GM19452 (cell line): ENCODE data around the gene KCNMA1.

Experiments
- ATAC-seq: cut with Tn5 transposase; IDR thresholded peaks from one replicate; pipeline ENCODE4 v1.9.1; 2021; ENCODE audit not compliant: unreplicated experiment

KCNMA1 gene

DNA sequence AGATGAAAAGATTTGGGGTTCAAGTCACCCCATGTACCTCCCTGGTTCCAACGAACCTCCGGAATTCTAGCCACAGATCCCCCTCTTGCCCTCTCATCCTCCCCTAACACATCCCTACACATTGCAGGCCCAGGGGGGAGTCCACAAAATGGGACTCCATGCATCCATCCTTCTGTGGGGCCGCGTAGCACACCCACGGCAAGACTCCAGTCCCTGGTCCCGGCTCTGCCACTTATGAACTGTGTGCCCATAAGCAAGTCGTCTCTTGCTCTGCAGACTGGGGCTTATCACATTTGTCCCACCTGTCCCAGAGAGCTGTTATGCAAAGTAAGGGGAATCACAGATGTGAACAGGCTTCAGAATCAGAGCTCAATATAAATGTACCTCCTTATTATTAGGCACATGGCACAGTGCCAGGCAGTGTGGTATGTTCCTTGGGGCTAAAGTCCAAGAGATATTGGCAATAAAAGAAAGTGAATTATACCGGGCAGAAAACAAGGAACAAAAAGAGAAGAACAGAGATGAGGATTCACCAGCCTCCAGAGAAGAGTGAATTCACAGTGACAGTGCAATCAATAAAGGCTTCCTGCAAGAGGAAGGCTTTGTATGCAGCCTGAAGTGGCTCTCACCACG is 73.9 kb downstream of the KCNMA1 start:
- ATAC-seq = no peak

DNA sequence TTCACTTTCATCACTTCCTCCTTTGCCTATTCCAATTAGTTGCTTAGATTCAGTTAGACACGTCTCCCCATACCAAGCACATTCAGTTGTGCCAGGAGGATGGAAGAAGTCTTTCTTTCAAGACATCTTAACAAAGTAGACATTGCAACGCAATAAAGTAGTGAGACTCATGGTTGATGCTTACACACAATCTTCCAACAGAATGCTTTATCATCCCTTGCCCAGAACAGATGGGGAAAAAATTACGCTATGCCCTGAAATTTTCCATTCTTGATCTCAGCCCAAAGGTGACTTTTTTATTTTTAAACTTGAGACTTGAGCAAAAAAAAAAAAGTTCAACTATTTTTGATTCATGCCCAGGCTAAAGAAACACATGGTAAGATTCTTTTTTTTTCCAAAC is 74.9 kb downstream of the KCNMA1 start:
- ATAC-seq = no peak

DNA sequence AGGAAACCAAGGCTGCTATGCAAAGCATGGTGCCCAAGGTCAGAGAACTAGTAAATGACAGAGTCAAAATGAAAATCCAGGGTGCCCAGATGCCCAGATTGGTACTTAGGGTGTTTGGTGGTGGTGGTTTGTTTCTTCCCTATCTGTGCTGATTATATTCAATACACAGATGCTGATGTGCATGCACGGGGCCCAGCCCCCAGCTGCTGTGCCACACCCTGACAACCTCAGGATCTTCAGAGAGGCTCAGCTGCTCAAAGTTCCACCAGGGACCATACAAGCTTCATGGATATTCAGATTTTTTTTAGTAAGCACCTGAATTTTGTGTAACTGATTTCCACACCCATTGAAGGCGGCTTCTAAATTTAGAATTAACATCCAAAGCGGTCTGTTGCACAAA is 75.6 kb downstream of the KCNMA1 start:
- ATAC-seq = no peak

DNA sequence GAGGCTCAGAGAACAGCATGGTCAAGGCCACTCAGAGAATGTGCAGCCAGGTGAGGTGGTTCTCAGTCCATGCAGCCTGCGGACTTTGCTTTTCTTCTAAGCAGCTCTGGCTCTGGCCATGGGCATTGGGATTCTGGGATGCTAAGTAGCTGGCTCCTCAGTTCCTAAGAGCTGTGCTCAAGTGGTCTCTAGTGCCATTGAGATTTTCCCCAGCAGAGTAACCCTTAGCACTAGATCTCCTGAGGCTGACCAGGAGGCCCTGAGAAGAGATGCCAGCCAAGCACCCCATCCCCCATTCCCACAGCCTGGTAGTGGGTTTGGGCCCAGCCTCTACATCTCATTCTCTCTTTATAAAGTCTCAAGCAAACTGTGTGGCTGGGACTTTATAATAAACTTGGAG is 77.1 kb downstream of the KCNMA1 start:
- no peak for ATAC-seq

DNA sequence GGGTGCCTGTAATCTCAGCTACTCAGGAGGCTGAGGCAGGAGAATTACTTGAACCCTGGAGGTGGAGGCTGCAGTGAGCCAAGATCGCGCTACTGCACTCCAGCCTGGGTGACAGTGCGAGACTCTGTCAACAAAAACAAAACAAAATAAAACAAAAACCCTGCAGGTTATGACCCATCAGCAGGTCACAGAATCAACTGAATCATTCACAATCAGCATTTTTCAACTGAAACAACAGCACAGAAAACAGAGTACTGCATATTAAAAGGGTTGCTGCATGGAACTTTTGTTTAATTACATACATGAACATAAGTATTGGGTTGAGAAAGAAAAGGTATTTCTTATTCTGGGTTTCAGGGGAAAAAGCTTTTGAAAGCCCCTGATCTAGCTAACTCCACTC is 77.6 kb downstream of the KCNMA1 start:
- no peak for ATAC-seq

DNA sequence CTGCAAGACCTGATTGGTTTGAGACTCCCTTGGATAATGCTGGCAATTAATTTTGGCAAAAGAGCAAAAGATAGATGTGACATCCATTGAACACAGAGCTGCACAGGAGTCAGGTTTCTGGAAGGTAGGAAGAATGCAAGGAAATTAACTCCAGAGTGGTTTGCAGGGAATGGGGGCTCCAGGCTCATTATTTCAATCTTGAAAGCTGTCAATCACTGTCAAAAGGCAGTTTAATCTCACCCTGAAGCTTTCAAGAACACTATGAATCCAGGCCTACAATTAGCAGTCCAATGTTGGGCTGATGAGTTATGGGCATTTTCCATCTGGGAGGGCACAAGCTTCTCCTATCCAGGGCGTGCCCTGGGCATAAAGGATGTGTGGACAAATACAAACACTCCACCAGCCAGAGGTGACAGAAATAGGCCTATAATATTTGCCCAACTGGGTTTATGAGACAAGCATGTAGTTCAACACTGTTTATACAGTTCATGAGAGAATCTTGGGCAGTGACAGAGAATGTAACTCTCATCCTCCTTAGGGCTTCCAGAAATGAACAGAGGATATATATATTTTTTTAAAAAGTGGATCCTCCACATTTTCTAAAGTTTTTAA is 80.5 kb downstream of the KCNMA1 start:
- no peak for ATAC-seq

DNA sequence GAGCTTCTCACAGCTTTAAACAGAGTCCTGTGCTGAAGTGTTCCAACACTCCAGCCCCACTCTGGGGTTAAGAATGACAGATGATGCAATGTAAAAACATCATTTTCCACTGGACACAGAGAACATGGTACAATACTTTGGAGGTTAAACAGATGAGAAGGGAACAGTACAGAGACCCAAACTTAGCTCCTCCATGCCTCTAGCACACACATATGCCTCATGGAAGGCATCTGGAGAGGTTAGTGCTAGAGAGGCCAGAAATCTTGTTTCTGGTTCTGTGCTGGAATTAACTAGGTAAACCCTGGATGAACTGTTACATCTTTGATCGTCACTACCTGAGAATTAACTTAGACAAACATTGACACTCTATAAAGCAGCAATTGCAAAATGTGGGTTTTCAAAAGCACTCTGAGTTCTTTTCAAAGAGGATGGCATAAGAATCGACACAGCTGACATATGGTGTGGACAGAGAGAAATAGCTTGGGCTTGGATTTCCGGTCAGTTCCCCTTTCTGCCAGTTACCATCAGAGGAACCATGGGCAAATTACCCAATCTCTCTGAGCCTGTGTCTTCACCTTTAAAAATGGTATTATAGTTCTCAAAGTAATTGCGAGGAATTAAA is 81.9 kb downstream of the KCNMA1 start:
- no peak for ATAC-seq

DNA sequence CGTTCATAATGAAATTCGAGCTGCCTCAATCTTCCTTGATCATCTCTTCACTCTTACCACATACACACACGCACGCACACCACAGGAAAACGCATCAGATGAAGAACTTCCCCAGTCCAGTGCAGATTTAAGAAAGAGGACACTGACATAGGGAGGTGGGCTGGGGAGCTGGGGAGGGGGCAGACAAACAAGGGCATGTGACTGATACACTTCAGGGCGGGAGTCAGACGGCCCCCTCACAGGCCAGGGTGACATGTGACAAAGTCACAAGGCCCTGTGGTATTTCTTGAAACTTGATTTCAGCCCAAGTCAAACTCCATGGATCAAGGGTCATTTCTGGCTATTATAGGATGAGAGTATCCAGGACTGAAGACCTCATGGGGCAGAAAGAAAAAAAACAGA is 82.6 kb downstream of the KCNMA1 start:
- ATAC-seq = no peak

DNA sequence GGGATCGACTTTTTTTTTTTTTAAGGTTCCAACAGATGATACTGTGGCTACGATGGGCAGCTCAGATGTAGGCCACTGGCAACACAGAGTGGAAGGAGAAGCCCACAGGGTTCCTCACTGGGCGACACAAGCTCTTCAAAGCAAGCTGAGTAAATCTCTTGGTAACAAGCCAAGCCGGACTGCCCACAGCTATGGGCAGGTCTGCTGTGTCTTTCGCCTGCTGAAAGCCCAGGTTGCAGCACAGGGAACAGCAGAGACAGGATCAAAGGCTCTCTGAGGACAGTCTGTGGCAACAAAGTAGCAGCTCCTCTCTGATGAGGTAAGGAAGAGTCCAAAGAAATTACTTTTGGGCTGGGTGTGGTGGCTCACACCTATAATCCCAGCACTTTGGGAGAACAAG is 83.6 kb downstream of the KCNMA1 start:
- ATAC-seq = no peak

DNA sequence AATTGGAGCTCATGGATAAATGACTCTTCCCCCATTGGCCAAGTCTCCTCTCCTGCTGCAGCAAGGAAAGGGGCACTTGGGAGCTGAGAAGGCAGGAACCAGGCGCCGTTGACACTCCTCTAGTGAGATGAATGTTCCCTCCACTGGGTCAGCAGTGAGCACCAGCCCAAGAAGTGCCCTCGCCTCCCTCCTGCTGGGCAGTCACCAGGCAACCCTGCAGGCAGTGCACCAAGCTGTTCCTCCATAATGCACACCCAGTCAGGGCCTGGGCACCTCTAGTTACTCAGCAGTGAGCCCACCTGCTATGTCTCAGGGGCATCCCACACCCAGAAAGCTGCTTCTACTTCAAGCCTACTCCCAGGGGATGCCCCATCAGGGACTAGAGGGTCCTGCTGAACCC is 84.3 kb downstream of the KCNMA1 start:
- ATAC-seq = no peak

DNA sequence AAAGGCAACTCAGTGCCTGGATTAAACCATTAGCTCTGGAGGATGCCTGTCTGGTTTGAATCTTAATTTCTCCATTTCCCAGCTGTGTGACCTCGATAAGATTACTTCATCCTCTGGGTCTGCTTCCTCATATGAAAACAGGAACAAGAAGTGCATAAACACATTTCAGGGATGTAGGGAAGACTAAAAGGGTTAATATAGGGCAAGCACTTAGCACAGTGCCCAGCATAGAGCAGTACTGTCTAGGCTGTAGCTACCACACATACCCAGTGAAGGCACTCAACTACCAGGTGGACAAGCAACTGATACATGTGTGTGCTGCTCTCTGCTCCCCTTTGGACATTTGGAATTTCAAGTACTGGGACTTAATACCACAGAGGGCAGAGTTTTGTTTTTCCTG is 85.4 kb downstream of the KCNMA1 start:
- no peak for ATAC-seq

DNA sequence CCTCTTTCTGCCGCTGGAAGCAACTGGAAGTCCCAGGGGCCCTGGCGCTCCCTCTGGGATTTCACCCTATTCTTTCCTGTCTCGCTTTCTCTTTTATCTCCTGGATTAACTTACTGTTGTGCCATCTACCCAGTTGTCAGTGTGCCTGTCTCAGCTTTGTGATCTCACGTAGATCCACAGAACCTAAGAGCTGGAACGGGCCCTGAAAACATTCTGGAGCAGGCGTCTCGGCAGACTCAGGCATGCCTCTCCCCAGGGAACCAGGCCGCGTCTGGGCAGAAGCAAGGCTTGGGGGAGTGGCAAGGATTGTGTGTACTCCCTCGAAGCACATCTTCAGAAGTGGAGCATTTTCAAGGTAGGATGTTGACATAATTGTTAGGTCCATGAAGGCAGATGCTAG is 87.2 kb downstream of the KCNMA1 start:
- no peak for ATAC-seq

DNA sequence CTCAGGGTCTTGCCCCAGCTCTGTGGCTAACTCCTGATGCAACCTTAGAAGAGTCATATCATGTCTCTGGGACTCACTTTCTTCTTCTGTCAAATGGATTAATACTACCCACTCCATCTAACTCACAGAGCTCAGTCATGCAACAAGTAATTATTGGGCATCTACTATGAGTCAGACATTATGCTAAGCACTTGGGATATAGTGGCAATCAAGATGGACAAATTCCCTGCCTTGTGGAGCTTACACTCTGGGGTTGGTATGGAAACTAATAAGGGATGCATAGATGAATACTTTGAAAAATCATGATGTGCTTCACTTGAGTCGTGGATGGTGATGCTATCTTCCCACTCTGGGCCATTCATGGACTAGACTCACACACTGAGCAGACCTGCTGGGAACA is 88.9 kb downstream of the KCNMA1 start:
- ATAC-seq = no peak

DNA sequence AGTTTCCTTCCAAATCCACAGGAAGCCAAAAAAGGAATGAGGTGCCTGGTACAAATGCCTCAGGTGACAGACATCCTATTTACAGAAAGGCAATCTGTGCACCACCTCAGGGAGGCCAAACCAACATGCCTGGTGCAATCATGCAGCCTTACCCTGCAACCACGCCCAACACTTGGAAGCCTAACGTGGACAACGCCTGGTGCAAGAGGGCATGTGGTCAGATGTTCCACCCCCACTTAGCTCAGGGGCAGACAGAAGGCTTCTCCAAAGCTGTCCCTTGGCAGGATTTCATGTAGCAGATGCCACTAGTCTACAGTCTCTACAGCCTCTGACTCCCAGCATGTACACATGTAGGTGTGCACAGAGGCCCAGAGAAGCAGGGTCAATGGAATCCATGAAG is 89.5 kb downstream of the KCNMA1 start:
- ATAC-seq = no peak

DNA sequence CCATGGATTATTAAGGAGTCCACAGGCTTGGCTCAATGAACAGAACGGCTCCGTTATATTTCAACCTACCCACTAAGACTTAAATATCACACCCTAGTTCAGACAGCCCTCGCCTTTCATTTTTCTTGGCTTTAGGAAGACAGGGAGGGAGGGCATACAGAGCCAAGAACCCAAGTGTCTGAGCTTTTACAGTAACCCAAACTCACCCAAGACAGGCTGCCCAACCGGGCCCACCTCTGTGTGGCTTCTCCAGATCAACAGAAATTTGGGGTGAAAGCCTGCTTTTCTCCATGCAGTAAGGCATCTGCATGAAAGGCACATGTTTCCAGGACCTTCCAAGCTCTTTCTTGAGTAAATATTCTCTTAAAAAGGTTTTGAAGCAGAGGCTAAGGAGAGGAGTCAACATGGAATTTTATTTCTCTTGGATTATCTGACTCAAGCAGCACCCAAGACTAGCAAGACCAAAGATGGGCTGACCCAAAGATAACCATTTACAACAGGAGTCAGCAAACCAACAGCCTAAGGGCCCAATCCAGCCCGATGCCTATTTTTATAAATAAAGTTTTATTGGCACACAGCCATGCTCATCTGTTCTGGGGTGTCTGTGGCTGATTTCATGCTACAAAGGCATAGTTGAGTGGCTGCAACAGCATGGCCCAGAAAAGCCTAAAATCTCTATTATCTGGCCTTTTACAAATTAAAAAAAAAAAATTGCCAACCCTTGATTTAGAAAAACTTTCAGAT is 90.1 kb downstream of the KCNMA1 start:
- no peak for ATAC-seq

DNA sequence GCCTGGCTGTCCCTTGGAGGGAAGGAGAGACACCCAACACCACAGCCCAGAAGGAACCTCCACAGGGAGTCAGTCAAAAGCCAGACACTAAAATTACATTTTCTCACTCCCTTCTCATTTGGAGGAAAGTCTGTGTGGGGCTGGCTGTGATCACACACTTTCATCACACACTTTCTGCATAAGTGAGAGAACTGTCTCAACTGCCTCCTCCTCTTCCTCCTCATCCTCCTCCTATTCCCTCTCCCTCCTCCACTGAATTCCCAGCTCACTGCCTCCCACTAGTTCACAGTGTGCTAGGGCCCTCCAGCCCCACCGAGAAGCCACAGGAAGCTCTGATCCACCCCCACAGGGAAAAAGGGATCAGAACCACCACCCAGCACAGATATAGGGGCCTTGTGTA is 91.6 kb downstream of the KCNMA1 start:
- no peak for ATAC-seq

DNA sequence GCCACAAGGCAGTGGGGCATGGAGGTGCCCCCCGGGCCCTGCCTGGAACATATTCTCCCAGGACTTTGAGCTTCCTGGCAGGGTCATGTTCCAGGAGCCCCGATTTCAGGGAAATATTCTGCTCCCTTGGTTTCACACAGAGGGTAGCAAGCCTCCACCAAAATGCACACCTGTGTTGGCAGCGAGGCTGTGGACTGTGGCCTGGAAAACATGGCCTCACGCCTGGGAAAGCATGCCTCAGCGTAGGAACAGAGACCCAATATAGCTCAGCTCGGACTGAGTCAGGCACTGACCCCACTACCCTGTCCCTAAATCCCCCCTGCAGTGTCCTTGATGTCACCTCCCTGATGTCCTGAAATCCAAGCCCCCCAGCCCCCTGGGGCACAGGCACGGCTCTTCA is 92.0 kb downstream of the KCNMA1 start:
- no peak for ATAC-seq

DNA sequence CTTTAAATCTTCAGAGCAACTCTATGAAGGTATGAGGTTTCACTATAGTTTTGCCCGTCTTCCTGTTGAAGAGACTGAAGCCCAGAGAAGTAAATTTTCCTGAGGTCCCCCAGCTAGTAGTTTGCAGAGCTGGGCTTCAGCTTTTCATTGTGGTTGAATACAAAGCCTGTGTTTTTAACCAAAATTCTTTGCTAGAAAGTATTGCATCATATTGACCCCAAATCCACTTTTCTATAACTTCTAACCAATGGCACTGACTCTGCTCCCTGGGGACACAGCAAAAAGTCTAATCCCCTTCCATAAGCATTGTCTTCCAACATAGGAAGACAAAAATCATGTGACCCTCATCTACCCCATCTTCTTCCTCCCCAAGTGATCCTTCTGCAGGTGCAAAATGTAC is 93.0 kb downstream of the KCNMA1 start:
- ATAC-seq = no peak

DNA sequence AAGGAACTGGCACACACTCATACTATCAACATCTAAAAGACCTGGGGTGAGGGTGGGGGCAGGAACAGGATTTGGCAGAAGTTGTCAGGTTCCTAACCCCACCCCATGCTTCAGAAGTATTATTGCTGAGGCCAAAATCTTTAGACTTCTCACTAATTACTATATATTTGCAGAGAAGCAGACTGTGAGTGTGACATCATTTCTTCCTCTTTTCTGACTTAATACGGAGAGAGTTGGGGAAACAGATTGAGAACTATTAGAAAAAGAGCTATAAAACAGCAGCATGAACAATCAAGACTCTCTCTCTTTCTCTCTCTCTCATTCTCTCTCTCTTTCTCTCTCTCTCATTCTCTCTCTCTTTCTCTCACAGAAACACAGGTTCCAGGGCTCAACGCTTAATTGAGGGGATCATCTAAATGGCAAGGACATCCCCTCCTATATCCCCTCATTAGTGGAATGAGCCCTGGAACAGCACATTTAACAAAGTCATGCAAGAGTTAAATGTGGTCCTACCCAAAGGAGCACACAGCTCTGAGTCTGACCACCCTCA is 94.8 kb downstream of the KCNMA1 start:
- no peak for ATAC-seq

DNA sequence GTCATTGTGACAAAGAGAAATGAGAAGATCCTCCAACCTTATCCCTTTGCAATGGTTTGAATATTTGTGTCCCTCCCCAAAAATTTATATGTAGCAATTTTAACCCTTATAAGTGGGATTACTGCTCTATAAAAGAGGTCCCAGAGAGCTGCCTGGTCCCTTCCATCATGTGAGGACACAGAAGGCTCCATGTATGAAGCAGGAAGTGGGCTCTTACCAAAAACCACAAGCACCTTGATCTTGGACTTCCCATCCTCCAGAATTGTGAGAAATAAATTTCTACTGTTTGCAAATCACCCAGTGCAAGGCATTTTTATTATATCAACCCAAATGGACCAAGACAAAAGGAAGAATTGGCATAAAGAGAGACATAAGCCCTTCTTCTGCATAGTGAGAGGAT is 95.7 kb downstream of the KCNMA1 start:
- no peak for ATAC-seq

DNA sequence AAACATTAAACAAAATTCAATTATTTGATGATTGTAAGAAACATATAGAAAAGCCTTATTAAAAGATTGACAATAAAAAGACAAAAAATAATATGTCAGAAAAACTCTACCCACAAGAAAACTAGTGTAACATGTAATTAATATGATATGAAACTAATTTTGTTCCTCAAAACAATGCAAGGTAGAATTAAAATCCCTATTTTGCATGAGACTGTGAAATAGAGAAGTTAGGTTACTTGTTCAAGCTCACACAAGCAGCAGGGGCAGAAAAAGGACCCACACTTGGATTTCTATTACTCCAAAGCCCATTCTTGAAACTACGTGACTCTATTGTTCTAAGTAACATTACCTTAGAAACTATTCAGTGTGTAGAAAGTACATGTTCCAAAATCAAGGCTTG is 96.4 kb downstream of the KCNMA1 start:
- ATAC-seq = no peak
